GM20000 (cell line): ENCODE measurements around the gene OR4K15.
"Not testable (repeated sequence)": the region's sequence is repeated elsewhere in the genome, so short reads cannot be mapped to it uniquely, and the experiment has no call there.

ENCODE experiments used
- DNase-seq: peaks from one replicate; pipeline ENCODE4 v3.0.0; 2012; ENCODE audit warnings: low spot score
- TF ChIP-seq, protein P1 (sequence below): IDR thresholded peaks from 2 replicates; pipeline ENCODE4 v1.5.1; 2012; ENCODE audit warnings: mild to moderate bottlenecking, control low read depth; ENCODE audit errors: extremely low read depth, missing control alignments

OR4K15 gene, protein sequence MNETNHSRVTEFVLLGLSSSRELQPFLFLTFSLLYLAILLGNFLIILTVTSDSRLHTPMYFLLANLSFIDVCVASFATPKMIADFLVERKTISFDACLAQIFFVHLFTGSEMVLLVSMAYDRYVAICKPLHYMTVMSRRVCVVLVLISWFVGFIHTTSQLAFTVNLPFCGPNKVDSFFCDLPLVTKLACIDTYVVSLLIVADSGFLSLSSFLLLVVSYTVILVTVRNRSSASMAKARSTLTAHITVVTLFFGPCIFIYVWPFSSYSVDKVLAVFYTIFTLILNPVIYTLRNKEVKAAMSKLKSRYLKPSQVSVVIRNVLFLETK

DNA sequence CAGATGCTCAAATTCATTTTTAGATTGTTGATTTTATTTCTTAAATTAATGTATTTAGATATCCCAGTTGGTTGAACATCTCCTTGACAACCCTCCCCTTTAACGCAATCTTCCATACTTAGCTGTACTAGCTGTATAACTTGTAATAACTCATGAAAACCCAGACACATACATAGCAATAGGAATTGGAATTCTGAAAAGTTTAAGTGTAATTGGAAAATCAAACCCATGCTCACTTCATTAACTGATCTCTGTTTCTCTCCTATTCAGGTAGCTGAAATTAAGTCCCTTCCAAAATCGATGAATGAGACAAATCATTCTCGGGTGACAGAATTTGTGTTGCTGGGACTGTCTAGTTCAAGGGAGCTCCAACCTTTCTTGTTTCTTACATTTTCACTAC is at the start of gene OR4K15:
Gene OR4K15 (plus strand): TSS at position 301 of the 400 bp plus-strand sequence. CDS start 0 bp downstream, at position 301.
- DNase-seq, result no peak
- TF ChIP-seq, protein P1, sequence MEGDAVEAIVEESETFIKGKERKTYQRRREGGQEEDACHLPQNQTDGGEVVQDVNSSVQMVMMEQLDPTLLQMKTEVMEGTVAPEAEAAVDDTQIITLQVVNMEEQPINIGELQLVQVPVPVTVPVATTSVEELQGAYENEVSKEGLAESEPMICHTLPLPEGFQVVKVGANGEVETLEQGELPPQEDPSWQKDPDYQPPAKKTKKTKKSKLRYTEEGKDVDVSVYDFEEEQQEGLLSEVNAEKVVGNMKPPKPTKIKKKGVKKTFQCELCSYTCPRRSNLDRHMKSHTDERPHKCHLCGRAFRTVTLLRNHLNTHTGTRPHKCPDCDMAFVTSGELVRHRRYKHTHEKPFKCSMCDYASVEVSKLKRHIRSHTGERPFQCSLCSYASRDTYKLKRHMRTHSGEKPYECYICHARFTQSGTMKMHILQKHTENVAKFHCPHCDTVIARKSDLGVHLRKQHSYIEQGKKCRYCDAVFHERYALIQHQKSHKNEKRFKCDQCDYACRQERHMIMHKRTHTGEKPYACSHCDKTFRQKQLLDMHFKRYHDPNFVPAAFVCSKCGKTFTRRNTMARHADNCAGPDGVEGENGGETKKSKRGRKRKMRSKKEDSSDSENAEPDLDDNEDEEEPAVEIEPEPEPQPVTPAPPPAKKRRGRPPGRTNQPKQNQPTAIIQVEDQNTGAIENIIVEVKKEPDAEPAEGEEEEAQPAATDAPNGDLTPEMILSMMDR, result no peak

DNA sequence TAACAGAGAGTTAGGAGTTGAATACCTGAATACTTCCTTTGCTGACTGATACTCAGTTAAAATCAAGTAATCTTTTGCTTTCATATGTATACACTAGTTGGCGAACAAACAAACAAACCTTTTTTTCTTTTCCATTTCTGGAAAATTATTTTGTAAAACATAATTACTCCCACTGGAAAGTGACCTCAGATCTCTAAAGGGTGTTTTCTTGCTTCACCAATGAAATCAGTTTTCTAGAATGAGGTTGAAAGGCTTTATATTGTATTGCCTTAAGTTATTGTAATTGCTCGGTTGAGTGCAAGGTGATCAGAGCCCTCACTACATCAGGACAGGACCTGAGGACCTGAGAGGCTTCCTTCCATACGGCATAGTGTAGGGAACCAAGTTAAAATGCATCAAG is 44.8 kb upstream of the OR4K15 start, which contains the start of gene OR4K1:
Gene OR4K1 (plus strand): TSS at position 301 of the 400 bp plus-strand sequence. CDS start 4,750 bp downstream, outside the sequence.
- DNase-seq, result no peak
- TF ChIP-seq, protein P1, result no peak

DNA sequence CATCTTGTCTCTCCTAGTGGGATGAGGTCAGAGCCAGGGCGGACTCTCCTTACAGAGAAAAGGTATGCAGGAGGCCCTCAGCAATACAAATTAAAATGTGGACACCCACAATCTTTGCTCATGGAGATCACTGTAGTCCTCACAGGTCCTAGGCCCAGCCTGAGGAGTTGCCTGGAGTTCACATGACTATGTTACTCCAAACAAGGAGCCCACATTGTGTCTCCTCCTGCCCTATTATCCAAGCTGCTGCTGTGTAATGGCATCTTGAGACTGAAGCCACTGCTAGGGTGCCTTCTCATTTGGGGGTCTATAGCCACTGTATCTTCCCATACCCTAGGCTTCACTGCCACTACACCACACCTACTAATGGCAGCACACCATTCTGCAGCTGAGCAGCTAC is 33.7 kb upstream of the OR4K15 start:
- TF ChIP-seq, protein P1, result no peak
- DNase-seq, result no peak

DNA sequence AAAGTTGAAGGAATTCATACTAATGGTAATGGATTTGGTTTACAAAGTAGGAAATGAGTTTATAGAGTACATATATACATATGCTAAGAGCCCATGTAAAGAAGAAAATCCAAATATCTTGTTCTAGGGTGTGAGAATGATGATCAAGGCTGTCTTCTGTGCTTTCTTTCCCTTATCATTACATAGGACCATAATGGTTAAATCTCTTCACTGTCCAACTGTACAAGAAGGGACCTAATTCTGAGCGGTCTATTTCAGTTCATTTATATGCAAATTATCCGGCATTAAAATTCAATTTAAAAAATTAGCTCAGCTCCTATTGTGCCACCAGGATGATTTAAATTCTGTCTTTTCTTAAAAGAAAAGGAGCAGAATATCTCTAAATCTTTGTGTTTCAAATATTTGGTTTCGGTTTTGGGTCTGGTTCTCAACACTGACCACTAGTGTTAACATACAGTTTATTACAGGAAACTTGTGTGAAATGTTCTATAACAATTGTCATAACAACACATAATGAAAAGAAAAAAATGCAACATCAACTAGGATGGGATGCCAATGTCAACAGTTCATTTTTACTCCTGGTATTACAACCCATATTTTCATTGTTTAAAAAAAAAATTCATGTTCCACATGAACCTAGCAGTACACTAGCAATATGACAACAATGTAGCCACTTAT is 27.8 kb upstream of the OR4K15 start:
- TF ChIP-seq, protein P1, result no peak
- no peak for DNase-seq

DNA sequence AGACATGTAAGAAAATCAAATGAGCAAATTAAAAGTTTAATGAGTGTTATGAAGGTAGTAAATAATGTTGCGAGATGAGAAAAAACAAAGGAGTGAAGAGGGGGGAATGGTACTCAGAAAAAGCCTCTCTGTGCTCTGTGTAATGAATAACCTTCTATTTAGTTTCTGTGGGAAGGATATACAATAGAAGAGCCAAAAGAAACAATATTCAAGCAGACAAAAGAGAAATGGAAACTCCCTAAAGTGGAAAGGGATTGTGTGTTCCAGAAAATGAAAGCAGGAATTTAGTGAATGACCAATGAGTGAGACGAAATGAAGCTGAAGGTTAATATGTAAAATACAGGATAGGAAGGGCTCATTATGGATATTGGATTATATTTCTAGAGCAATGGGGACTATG is 26.2 kb upstream of the OR4K15 start:
- TF ChIP-seq, protein P1, result no peak
- DNase-seq, result no peak

DNA sequence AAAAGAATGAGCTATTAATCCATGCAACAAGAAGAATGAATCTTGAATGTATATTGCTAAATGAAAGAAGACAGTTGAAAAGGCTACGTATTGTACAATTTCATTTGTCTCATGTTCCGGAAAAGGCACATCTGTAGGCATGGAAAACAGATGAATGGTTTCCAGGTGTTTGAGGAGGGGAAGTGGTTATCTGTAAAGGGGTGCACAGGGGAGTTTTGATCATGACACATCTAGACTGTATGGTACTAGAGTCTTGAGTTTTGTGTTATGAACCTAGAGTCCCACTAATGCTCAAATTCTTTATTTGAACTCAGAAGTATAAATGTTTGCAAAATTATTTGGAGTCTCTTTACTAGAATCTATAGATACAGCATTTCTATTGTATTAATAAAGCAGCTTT is 5.7 kb upstream of the OR4K15 start:
- not testable (repeated sequence) for DNase-seq

DNA sequence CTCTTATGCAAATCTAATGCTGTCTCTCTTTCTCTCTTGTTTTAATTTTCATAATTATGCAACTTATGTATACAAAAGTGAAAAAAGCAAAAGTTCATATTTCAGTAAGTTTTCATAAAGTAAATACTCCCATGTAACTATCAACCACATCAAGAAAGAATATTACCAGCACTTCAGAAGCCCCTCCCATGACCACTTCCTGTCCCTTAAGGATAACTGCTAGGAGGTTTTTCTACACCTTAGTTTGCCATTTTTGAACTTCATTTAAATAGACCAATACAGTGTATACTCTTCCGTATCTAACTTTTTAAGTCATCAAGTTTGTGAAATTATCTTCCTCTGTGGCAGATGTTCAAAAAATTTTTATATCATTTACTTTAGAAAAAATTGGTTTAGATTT is 547 bp upstream of the OR4K15 start:
- no peak for DNase-seq

More for the DNA sequence above, 547 bp upstream of the OR4K15 start:
- TF ChIP-seq, protein P1, result no peak
